Fibroblast of skin of abdomen (primary cell): Measurements from ENCODE around the gene ZNF774. TPM values are rescaled to one million over a fixed set of nuclear protein-coding genes. Genes with fewer than 3 reads are reported as not detected.
"Not testable (repeated sequence)": the region's sequence is repeated elsewhere in the genome, so short reads cannot be mapped to it uniquely, and the experiment has no call there.

Experiments
- DNase-seq: peaks from one replicate; pipeline ENCODE4 v3.0.0-alpha.2; 2013
- polyA plus RNA-seq, 2 experiments: library from polyadenylated mRNA; unstranded; fragments of 120-200 nt; gene quantifications; one replicate each; pipeline ENCODE4 v1.2.1, GENCODE V29; 2013; ENCODE audit not compliant: insufficient read length in 2 of 2

The ZNF774 gene
- polyA plus RNA-seq (2013, experiment 1 of 2; ENCODE audit: insufficient read length), result 1.6 TPM
- 1.4 TPM for polyA plus RNA-seq (2013, experiment 2 of 2; ENCODE audit: insufficient read length)

DNA sequence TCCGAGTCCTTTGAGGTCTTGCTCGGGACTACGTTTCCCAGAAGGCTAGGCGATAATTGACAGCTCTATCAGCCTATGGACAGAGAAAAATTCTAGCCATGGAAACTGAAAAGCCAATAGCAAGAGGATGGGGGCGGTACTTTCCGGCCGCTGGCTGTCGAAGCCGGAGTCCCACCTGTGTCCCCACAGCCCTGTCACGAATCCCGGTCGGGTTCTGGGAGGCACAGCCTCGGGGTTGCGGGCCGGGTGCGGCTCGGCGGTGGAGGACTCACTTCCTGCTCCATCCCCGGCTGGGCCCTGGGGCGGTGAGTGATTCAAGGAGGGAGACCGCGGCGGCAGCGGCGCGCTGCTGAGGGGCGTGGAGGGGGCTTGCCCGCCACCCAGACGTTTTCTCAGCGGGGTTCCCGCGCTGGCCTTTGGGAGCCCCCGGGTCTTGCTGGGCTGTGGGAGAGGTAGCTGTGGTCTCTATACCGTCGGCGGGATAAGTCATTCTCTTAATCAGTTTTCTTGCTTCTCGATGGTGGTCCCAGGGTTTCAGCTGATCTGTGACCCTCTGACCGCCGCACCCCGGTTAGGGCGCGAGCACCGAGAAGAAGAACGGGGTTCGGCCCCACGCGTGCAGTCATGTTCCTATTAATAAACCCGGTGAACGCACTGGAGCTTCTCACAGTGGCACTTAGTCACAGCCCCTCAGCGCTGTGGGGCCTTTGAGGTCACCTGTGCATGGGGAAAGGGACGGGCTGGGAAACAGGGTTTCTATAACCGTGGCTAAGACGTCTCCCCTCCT is at the start of gene ZNF774:
Gene ZNF774 (plus strand): TSS at position 178 of the 787 bp plus-strand sequence. CDS start 2,377 bp downstream, outside the sequence.
- DNase-seq, result peak; percentile 94

DNA sequence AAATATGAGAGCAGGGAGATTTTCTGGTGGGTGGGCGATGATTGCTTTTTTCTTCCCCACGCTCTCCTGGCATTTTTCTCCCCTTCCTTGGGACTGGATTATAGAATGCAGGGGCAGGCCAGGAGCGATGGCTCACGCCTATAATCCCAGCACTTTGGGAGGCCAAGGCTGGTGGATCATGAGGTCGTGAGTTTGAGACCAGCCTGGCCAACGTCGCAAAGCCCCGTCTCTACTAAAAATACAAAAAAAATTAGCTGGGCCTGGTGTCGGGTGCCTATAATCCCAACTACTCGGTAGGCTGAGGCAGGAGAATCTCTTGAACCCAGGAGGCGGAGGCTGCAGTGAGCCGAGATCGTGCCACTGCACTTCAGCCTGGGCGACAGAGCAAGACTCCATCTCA is 46.7 kb upstream of the ZNF774 start:
- not testable (repeated sequence) for DNase-seq

DNA sequence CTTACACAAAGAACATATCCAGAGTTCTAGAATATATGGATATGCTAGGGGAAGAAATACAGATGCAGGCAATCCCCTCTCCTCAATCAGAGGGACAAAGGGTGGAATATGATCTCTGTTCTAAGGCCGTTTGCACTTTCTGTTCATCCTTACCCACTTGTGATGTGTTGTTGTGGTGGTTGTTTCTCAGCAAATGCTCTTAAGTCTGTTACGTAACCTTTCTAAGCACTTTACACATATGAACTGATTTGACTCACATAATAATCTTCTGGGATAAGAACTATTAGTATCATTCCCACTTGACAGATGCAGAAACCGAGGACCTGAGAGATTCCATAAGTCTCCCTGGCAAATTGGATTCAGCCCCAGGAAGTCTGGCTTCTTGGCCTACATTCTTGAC is 46.2 kb upstream of the ZNF774 start:
- DNase-seq, result no peak

DNA sequence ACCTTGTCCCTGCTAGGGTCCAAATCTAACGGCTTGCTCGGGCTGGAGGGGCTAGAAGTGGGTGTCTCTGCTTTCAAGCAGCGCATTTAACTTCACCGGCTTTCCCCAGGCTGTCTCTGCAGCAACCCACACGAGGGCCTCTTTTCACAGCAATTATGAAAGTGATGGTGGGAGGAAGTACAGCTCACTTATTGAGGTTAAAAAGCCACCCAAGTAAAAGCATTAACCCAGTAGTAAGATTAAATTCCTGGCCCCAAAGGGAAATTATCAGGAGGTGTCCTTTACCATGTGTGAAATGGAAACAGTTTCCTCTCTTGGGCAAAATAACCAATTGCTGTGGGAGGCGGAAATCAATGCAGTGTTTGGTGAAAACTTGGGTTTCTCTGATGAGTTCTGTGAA is 45.5 kb upstream of the ZNF774 start:
- no peak for DNase-seq

GRCh38 chr15:90307661-90308060 is 44.4 kb upstream of the ZNF774 start:
- no peak for DNase-seq

DNA sequence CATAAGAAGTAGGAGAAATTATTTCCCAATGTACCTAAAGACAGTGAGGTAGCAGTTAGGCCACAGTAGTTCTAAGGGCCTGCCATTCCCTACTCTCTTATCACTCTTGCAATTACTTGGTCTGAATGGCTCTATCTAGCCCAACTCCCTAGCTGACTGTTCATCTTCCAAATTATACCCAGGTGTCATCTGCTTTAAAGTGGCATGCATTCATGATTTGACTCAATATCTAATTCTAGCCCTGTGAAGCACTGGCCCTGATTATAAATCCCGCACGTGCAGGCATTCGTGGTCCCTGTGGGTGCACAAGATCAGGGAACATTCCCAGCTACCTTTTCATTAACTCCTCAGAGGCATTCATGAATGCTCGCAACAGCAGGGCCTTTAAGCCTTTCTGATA is 43.1 kb upstream of the ZNF774 start:
- no peak for DNase-seq

GRCh38 chr15:90315278-90315982 is 36.7 kb upstream of the ZNF774 start:
- peak; percentile 48 for DNase-seq

DNA sequence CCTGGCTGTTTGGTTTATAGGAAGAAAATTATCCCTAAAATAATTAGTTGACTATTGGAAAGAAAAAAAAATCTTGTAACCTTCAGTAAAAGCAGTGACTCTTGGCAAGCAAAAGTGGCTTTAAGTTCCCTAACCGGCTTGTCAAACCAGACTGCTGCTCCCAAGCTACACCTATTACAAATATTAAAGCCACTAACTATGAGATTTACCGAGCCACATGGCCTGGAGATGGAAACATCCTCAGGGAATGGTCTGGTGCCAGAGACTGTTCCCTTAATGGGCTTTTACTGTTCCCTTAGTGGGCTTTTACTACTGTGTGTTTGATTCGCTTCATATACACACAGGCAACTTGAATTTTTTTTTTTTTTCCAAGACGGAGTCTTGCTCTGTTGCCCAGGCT is 35.9 kb upstream of the ZNF774 start:
- DNase-seq, result no peak

DNA sequence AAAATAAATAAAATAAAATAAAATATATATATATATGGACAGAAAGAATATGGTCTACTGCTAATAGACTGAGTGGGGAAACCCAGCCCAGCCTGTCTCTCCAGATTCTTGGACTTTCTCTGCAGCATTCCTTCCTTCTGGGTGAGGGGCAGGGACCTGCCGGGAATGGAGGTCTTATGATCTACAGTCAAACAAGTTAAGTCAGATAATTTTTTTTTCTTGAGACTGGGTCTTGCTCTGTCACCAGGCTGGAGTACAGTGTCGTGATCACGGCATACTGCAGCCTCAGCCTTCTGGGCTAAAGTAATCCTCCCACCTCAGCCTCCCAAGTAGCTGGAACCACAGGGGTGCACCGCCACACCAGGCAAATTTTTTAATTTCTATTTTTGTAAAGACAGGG is 33.5 kb upstream of the ZNF774 start:
- DNase-seq, result no peak

DNA sequence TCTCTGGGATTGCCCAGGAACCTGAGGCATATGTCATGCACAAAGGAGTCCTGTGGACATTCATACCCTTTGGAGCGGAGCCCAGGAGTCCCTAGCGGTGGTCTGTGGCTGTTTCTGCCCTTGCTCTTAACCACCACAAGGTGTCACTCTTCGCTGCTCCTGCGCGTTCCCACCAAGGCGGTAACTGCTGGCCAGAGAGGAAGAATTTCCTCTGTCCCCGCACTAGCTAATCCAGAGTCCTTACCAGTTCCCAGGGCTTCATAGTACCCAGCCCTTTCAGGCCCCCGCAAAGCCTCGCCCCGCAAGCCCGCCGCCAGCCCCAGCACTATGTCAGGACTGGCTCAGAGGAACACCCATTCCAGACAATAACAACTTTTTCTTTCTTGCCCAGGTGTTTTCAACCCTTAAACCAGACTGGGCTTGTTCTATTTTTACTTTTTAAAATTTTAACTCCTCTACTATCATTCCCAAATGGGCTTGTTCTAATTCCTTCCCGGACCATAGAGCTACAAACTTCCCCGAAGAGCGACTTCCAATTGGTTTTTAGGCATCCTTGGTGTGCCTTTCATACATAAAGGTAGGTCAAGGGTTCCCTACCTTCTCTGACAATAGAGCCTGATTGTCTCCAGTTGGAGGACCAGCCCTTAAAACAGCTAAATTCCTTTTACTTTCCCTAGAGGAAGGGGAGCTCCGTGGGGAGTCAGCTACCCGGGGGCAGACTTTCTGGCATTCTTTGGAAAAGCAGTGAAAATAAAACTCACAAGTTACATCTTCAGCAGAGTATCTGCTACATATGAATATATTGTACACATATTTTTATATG is 31.8 kb upstream of the ZNF774 start:
- DNase-seq, result peak; percentile 89

- DNase-seq, result no peak
Observed at GRCh38 chr15:90320885-90321278, 31.2 kb upstream of the ZNF774 start.

DNA sequence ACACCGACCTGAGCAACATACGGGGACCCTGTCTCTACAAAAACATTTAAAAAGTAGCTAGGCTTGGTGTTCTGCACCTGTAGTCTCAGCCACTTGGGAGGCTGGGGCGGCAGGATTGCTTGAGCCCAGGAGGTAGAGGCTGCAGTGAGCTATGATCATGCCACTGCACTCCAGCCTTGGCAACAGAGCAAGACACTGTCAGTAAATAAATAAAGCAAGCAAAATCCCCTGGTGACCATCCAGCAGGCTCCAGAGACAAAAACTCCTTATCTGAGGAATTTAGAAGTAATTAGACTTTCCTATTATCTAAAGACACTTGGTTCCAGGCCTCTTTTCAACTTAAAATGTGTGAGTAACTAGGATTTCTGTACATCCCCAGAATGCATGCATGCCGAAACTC is 29.5 kb upstream of the ZNF774 start:
- no peak for DNase-seq

GRCh38 chr15:90325726-90326125 is 26.4 kb upstream of the ZNF774 start:
- no peak for DNase-seq

- DNase-seq, result no peak
Observed at GRCh38 chr15:90326441-90326840, 25.6 kb upstream of the ZNF774 start.

- no peak for DNase-seq
Observed at GRCh38 chr15:90327311-90327710, 24.8 kb upstream of the ZNF774 start.

GRCh38 chr15:90334304-90334731 is 17.8 kb upstream of the ZNF774 start:
- no peak for DNase-seq

DNA sequence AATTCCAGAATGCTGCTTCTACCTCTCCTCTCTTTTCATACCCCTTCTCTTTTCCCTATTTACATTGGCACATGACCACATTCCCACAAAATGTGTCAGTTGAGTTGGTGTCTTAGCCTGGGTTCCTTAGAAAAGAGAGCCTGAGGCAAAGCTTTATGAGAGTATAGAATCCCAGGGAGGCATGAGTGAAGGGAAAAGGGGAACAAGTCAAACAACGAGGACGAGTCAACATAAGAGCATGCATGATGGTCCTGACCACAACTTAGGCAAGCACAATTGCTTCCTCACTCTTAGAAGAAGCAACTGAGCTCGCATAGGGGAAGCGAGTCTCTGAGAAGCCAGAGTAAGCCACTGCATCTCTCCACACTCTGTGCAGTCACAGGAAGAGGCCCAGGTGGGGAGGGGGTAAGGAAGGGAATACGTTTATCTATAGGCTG is 15.4 kb upstream of the ZNF774 start:
- DNase-seq, result peak; percentile 77

DNA sequence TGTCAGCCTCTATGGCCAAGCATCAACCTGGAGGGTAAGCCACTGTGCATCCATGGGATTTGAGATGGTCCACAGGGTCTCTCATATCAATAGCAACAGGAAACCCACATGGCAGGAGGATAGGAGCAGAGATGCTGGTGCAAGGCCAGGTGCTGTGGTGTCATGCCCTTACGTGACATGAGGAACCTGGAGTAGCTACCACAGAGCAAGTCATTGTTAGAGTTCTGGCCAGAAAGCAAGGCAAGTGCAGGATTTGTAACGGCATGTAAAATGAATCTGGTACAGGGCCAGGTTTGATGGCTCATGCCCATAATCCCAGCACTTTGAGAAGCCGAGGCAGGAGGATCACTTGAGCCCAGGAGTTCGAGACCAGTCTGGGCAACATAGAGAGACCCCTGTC is 14.8 kb upstream of the ZNF774 start:
- no peak for DNase-seq

DNA sequence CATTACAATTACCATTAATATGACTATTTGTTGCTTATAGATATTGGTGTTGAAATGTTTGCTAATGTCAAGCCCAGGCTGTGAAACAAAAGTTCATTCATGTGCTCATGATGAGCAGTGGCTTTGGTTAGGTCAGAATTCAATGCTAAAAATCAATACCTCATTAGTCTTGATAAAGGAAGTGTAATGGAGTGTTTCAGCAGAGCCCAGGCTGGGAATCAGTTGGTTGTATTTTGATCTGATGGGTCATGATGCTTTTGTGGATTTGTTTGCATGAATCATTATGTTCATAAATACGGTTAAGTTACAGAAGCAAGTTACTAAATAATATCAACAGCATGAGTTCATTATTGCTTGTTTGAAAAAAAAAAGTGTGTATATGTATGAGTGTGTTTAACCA is 13.6 kb upstream of the ZNF774 start:
- DNase-seq, result no peak

- DNase-seq, result no peak
Observed at GRCh38 chr15:90340345-90340744, 11.7 kb upstream of the ZNF774 start.

GRCh38 chr15:90343302-90343790 is 8.7 kb upstream of the ZNF774 start:
- peak; percentile 54 for DNase-seq

- no peak for DNase-seq
Observed at GRCh38 chr15:90344662-90345061, 7.4 kb upstream of the ZNF774 start.

DNA sequence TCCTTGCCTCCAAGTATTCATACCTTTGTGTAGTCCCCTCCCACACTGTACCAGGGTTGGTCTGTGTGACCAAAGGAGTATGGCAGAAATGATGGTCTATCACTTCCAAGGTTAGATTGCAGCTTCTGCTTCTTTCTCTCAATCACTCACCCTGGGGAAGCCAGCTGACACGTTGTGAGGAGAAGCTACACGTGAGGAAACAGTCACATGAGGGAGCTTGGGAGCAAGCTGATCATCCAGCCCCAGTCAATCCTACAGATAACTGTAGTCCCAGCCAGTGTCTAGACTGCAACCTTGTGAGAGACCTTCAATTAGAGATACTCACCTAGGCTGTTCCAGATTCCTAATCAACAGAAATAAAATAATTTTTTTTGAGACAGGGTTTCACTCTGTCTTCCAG is 6.2 kb upstream of the ZNF774 start:
- DNase-seq, result no peak
